Fibroblast of mammary gland (primary cell): ENCODE measurements around the gene C11orf68.

Experiments used
- DNase-seq: peaks from one replicate; pipeline ENCODE4 v3.0.0-alpha.2; 2010; ENCODE audit warnings: low read depth
- H3K4me3 ChIP-seq: 2 replicates; pipeline ENCODE4 v1.5.1; 2011; ENCODE audit warnings: low read depth, mild to moderate bottlenecking, low read length, moderate library complexity; ENCODE audit not compliant: control insufficient read depth
- CTCF ChIP-seq: conservative IDR thresholded peaks from 2 replicates; pipeline ENCODE4 v1.5.1; 2011; ENCODE audit warnings: low read depth, low read length, inconsistent platforms; ENCODE audit not compliant: control insufficient read depth, insufficient read depth

C11orf68 gene

DNA sequence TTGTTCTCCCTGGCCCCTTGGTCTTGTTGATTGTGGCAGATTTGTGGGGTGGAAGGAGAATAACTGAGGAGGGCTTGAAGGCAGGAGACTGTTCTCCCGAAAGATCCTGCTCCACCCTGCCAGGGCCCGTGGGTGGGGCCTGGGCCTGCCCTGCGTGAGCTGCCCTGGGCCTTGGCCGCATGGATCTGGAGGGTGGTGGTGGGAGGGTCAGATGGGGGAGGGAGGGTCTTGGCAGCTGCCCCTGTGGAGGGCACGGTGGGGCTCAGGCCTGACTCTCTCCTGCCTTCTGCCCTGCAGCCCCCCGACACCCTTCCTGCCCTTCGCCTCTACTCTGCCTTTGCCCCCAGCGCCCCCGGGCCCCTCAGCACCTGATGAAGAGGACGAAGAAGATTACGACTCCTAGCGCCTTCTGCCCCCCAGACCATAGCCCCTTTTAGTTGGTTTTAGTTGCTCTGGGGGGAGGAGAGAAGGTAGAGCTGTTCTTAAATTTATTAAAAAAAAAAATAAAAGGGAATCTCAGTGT, 2.2 kb upstream of the C11orf68 start:
- TF ChIP-seq CTCF: no peak
- no peak for DNase-seq
- peak overlapping the region; percentile 74 for H3K4me3 ChIP-seq

- H3K4me3 ChIP-seq: peak overlapping the region; percentile 74
- DNase-seq: no peak
- TF ChIP-seq CTCF: no peak
These were observed 1.5 kb upstream of the C11orf68 start for GRCh38 chr11:65920372-65920802.

- no peak for DNase-seq
- no peak for TF ChIP-seq CTCF
These were observed 910 bp upstream of the C11orf68 start for GRCh38 chr11:65919573-65920371.

DNA sequence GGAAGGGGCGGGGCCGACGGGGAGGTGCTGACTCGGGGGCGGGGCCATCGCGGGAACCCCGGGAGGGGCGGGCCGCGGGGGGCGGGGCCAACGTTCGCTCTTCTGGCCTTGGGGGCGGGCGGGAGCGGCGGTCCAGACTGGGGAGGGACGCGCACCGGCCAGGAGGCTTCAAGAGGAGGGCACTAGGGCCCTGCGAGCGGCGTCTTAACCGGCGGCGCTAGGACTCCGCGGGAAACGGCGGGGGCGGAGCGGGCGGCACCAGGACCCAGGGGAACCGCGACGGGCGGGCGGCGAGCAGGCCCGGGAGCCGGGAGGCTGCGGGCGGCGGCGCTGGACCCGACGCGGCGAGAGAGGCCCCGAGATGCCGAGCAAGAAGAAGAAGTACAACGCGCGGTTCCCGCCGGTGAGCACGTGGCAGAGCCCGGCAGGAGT, 295 bp upstream of the C11orf68 start, which contains the start of gene DRAP1:
TSS of gene DRAP1 (plus strand) at position 286 of the 432 bp plus-strand sequence. CDS start at position 362, 76 bp downstream.
- DNase-seq: peak; percentile 96
- no peak for TF ChIP-seq CTCF
- peak within 1 kb of the TSS; percentile 85 for H3K4me3 ChIP-seq

More at GRCh38 chr11:65919573-65920371, 910 bp upstream of the C11orf68 start:
- peak overlapping the region; percentile 74 for H3K4me3 ChIP-seq

DNA sequence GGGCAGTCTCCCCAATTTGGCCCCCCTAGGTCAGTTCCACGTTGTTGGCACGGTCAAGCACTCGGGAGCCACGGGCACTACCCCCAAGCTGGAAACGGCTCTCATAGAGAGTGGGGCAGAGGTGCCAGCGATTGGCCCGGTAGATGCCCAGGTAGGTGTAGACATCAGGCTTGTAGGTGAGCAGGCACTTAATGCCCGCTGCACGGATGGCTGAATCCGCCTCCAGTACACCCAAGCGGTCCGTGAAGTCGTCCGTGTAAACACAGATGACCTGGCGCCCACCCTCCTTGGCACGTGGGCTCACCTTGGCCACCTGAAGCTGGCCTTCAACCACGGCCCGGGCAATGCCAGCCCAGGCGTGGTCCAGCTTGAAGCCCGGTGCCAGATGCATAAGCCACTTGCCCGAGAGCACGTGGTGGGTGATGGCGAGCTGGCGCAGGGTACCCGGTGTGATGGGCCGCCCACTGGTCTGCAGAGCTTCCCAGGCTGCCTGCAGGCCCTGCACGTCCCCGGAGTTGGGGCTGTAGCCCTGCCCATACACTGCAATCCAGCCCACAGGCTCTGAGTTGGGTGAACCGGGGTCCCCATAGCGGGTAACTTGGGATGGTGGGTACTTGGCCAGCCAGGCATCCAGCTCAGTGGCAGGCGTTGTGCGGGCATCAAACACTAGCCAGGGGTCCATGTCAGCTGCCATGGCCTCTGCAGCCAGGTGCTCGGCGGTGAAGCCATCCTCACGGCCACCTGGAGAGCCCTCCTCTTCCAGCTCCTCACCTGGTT, 1.2 kb downstream of the C11orf68 start:
- no peak for TF ChIP-seq CTCF
- DNase-seq: no peak
- peak overlapping the region; percentile 85 for H3K4me3 ChIP-seq

DNA sequence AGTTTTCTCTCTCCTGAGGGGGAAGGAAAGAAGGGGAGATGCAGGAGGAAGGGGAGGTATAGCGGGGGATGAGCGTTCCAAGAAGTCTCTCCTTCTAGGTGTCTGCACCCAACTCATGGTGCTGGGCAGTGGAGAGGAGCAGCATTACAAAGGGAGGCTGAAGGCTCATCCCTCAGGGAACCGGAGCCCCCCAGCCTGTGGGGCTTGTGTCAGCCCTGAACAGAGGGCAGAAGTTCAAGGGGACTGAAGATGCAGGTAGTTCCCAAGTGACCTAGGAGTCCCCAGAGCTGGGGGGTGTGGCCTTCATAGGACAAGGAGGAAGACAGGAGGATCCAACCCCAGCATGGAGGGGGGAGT, 1.8 kb downstream of the C11orf68 start:
- no peak for DNase-seq
- no peak for TF ChIP-seq CTCF
- H3K4me3 ChIP-seq: peak overlapping the region; percentile 85
